SU-DHL-6 (cell line): ENCODE data around the gene MMP14.

Experiments
- EZH2phosphoT487 ChIP-seq: fragments of 200-600 bp; sonication (generic), shearing (Covaris generic); conservative IDR thresholded peaks from 2 replicates; pipeline ENCODE4 v1.6.1; 2018; ENCODE audit warnings: mild to moderate bottlenecking, antibody characterized with exemption, low read length, moderate library complexity, mixed read lengths
- TF ChIP-seq, protein P1 (sequence below): fragments of 200-600 bp; sonication (generic); IDR thresholded peaks from one replicate; pipeline ENCODE4 v1.5.1; 2017; ENCODE audit warnings: antibody characterized with exemption, mild to moderate bottlenecking, low read length, moderate library complexity; ENCODE audit not compliant: insufficient read depth, poor library complexity, severe bottlenecking

DNA sequence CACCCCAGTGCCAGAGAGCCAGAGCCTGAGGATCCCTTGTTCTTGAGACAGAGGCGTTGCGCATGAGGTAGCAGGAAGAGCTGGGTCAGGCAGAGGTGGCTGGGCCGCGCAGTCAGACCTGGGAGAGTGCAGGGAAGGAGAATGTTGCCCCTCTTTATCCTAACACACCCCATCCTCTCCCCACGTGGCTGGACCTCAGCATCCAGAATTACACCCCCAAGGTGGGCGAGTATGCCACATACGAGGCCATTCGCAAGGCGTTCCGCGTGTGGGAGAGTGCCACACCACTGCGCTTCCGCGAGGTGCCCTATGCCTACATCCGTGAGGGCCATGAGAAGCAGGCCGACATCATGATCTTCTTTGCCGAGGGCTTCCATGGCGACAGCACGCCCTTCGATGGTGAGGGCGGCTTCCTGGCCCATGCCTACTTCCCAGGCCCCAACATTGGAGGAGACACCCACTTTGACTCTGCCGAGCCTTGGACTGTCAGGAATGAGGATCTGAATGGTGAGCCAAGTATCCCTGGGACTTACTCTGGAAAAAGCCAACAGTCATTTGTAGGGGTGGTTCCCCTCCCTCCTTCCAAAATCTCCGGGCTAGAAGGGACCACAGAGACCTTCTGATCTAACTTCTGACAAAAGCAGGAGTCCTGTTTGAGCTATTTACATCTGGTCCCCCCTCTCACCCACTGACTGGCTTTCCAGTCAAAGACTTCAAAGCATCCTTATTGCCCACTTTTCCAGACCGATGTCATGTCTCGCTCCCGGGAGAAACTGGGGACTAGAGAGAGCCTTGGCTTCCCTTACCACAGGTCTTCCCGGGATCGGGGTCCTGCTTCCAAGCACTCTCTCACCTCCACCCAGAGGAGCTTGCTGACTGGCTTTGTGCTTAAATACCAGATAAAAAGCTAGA is 6.1 kb downstream of the MMP14 start:
- TF ChIP-seq, protein P1, sequence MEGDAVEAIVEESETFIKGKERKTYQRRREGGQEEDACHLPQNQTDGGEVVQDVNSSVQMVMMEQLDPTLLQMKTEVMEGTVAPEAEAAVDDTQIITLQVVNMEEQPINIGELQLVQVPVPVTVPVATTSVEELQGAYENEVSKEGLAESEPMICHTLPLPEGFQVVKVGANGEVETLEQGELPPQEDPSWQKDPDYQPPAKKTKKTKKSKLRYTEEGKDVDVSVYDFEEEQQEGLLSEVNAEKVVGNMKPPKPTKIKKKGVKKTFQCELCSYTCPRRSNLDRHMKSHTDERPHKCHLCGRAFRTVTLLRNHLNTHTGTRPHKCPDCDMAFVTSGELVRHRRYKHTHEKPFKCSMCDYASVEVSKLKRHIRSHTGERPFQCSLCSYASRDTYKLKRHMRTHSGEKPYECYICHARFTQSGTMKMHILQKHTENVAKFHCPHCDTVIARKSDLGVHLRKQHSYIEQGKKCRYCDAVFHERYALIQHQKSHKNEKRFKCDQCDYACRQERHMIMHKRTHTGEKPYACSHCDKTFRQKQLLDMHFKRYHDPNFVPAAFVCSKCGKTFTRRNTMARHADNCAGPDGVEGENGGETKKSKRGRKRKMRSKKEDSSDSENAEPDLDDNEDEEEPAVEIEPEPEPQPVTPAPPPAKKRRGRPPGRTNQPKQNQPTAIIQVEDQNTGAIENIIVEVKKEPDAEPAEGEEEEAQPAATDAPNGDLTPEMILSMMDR, result no peak
- no peak for TF ChIP-seq EZH2phosphoT487
